NCI-H748 (cell line): ENCODE results near the gene OAS1.
"Not testable (repeated sequence)": the region's sequence is repeated elsewhere in the genome, so short reads cannot be mapped to it uniquely, and the experiment has no call there.

Experiments used
- DNase-seq: peaks from one replicate; lab custom pipeline; 2025; ENCODE audit not compliant: unreplicated experiment; lab: John Stamatoyannopoulos, UW

The OAS1 gene

DNA sequence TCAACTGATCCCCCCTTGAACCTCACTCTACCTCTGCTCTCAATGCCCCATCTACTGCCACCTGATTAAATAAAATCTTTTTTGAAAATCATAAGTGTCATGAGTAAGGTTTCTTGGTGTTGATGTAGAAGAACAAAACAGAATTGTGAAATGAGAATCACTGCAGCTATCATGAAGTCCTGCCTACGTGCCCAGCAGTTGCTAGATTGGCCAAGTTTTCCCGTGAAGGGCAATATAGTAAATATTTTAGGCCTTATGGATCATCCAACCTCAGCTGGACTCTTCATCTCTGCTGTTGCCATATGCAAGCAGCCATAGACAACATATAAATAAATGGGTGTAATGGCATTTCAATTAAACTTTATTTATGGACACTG, 26.4 kb downstream of the OAS1 start:
- no peak for DNase-seq

DNA sequence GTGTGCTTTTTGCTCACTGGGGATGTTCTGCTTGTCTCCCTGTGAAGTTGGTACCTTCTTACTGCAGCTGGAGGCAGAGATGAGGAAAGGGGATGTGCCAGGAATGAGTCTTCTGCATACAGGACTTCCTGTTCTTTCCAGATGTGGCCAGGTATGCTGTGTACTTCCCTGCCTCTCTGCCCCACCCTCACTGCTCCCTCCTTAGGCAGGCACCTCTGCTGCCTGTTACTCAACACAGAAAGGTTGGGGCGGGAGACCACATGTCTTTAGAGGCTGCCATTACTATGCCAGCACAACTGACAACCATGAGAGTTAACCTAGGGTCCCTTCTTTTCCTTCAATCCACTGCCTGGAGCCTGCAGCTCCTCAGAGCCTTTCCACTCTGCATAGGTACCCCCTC, 29.5 kb downstream of the OAS1 start:
- DNase-seq, result no peak

DNA sequence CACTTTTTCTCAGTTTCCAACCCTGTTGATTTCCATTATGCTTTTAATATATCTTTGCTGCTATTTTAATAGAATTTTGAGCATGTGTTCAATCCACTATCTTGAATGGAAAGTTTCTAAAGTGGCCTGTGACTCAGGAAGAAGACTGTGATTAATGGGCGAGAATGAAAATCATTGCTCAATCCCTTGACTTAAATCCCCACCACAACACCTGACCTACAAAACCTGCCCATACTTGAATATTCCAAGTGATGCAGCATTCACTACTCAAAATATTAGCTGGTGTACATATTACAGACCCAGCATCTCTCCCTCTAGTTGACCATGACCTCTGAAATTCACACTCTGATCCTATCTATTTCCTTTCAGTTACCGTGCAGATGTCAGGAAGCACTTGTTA, 30.2 kb downstream of the OAS1 start:
- no peak for DNase-seq

DNA sequence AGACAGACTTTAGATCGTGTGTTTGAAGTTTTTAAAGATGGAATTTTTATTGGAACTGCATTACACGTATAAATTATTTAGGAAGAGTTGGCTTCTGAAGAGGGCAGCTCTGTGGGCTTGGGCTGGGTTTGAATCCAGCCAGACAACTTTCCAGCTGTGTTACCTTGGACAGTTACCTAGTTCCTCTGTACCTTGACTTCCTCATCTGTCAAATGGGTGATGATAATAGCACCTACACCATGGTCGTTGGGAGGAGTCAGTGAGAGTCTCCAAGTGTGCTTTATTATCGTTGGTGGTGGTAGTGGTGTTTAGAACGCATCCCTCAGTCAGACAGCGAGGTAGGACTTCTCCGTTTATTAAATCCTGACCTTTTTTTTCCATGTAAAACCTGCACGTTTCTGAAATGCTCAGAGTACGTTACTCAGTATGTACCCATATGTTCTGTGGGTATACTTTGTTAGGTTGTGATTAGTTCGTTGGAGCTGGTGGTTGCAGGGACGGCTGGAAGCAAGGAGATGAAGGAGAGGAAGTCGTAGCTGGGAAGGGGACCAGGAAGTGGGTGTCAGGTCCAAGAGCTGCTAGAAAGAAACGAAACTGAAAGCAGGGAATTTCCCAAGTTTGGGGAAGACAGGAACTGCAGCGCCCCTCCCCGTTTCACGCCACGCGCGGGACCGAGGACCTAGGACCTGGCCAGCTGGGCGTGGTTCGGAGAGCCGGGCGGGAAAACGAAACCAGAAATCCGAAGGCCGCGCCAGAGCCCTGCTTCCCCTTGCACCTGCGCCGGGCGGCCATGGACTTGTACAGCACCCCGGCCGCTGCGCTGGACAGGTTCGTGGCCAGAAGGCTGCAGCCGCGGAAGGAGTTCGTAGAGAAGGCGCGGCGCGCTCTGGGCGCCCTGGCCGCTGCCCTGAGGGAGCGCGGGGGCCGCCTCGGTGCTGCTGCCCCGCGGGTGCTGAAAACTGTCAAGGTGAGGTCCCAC, 31.3 kb downstream of the OAS1 start, which contains the start of gene OAS3:
Gene OAS3 (plus strand): TSS at position 734 of the 979 bp plus-strand sequence. CDS start 57 bp downstream, at position 791.
- peak; percentile 79 for DNase-seq

DNA sequence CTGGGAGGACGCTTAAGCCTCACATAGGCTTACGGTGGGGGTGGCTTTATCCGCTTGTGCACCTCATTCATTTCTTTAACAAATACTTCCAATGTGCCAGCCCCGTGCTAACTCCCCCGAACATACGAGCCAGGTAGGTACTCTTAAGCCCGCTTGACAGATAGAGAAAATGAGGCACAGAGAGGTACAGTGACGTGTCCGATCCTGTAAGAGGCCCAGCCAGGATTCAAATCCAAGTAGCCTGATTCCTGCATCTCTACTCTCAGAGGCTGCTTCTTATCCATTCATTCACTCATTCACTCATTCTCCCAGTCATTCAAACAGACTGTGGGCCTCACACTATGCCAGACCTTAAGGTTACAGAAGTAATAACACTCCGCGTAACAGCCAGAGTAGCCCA, 32.0 kb downstream of the OAS1 start:
- peak; percentile 47 for DNase-seq

DNA sequence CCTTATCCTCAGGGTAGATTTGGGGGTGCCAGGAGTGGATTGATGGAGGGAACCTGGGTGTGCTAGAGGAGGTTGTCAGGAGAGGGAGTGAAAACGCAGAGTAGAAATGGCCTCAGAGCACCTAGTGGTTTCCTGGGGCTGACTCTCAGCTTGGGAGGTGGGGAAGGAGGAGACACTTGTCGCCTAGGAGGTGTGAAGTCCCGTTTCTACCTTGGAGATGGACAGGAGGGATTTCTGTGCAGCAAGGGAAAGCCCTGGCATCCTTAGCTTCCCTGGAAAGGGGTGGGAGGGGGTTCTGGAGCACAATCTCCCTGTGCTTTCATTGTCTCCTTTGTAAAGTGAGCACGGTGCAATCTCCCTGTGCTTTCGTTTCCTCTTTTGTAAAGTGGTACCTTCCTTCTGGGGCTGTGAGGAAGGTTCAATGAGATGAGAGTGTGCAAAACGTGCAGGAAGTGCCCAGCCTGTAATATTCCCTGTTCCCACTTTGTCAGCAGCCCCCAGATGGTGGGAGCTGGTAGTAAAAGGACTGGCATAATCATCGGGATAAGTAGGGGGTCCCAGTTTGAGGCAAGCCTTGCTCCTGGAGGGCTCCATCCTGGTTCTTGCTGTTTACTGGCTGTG, 33.1 kb downstream of the OAS1 start:
- DNase-seq, result no peak

DNA sequence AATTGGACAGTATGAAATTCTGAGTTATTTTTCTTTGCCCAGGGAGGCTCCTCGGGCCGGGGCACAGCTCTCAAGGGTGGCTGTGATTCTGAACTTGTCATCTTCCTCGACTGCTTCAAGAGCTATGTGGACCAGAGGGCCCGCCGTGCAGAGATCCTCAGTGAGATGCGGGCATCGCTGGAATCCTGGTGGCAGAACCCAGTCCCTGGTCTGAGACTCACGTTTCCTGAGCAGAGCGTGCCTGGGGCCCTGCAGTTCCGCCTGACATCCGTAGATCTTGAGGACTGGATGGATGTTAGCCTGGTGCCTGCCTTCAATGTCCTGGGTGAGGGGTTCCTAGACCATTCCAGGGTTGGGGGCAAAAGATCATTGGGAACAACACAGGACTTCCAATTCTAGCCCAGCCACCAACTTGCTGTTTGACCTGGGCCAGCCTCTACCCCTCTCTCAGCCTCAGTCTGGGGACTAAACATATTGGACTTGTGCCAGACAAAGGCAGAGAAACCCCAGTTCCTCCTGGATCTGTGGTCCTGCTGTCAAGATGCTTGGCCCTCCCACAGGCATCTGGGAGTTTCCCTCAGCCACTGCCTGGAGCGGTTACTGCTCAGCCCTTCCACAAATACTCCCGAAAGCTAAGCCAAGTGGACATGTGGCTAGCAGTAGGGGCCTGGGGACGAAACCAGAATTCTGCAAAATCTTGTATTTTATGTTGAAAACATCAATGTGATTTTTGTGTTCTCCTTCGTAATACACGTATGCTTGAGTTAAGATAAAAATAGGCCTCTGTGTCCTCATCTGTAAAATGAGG, 35.0 kb downstream of the OAS1 start:
- DNase-seq, result no peak

DNA sequence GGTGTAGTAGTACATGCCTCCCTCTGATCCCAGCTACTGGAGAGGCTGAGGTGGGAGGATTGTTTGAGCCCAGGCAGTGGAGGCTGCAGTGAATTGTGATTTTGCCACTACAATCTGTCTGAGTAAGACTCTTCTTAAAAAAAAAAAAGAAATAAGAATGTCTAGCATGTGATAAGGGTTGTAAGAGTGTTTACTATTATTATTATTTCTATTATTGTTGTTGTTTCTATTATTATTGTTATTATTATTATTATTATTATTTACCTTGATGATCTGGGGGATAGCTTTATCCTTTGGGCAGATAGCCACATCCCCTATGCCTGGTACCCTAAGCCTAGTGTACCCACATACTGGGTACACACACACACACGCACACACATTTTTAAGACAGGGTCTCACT, 35.8 kb downstream of the OAS1 start:
- no peak for DNase-seq

DNA sequence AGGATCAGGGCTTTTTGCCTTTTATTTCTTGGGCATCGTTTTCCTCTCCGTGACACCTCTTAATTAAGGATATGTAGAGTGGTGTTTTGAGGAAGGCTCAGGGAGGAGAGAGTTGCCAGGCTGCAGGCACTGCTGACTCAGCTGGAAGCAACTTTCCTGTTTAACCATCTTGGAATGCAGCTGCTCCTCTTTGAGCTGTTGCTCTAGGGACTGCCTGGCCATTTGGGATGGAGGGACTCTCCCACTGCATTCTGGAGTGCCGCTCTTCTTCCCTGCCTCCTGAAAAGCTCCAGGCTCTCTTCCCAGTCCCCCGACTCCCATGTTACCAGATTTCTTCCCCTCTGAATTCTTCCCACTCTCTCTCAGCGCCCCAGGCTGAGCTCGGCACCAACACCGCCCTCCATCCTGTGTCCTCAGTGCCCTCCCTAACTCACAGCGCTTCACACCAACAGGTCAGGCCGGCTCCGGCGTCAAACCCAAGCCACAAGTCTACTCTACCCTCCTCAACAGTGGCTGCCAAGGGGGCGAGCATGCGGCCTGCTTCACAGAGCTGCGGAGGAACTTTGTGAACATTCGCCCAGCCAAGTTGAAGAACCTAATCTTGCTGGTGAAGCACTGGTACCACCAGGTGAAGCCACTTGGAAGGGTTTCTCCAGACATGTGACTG, 37.4 kb downstream of the OAS1 start:
- no peak for DNase-seq

DNA sequence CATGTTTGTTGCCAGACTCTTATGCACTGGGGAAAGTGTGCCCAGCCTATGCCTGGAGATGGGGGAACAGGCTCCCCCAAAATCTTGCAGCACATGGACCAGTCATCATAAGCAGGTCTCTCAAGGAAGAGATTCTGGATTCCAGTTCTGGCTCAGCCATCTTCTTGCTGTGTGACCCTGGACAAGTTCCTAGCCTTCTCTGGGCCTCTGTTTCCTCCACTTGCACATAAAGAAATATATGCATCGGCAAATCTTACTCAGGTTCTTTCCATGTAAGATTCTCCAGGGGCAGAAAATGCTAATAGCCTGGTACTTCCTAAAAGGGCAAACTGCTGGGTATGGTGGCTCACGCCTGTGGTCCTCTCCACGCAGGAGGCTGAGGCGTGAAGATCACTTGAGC, 38.8 kb downstream of the OAS1 start:
- DNase-seq, result no peak

DNA sequence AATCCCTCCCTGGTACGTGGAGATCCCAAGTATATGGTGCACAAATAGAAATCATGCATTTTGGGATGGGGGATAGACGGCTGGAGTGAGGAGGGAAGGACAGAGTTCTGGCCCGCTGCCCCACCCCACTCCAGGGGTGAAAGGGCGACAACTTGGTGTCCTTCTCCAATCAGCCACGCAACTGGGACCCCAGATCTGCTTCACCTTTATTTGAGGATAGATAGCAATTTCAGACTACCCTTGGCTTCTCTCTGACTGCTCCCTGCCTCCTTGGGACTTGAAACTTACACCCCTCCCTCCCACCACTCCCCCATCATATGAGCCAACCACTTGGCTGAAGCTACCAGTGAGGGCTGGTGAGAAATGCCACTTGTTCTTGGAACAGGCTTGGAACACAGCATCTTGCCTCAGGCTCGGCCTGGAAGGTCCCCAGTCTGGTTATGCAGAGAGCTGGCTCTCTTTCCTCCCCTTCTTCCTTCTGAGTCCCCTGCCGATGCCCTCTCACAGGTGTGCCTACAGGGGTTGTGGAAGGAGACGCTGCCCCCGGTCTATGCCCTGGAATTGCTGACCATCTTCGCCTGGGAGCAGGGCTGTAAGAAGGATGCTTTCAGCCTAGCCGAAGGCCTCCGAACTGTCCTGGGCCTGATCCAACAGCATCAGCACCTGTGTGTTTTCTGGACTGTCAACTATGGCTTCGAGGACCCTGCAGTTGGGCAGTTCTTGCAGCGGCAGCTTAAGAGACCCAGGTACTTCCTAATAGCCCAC, 39.7 kb downstream of the OAS1 start:
- DNase-seq, result no peak

DNA sequence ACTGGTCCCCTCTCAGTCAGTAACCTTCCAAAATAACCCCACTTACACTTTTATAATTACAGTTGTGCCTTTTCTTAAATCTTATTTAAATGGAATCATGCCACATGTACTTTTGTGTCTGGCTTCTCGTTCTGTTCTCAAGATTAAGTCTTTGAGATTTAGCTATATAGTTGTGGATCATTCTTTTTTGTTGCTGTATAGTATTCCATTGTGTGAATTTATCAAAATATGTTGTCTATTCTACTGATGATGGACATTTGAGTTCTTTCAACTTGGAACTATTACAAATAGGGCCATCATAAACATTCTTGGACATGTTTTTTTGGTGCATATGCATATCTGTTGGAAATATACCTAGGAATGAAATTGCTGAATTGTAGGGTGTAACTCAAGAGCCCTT, 40.6 kb downstream of the OAS1 start:
- no peak for DNase-seq

DNA sequence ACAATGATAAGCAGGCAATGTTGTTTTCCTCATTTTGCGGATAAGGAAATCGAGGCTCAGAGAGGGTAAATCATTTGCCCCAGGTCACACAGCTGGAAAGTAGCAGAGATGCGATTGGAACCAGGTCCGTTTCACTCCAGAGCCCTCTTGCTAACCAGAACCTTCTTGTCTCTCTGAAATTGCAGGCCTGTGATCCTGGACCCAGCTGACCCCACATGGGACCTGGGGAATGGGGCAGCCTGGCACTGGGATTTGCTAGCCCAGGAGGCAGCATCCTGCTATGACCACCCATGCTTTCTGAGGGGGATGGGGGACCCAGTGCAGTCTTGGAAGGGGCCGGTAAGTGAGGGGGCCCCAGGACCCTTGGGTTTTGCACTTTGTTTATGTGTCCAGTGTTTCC, 41.0 kb downstream of the OAS1 start:
- no peak for DNase-seq

DNA sequence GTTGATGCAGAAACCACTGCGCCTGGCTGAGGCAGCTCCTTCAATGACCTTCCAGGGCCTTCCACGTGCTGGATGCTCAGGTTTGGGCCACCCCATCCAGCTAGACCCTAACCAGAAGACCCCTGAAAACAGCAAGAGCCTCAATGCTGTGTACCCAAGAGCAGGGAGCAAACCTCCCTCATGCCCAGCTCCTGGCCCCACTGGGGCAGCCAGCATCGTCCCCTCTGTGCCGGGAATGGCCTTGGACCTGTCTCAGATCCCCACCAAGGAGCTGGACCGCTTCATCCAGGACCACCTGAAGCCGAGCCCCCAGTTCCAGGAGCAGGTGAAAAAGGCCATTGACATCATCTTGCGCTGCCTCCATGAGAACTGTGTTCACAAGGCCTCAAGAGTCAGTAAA, 42.0 kb downstream of the OAS1 start:
- no peak for DNase-seq

DNA sequence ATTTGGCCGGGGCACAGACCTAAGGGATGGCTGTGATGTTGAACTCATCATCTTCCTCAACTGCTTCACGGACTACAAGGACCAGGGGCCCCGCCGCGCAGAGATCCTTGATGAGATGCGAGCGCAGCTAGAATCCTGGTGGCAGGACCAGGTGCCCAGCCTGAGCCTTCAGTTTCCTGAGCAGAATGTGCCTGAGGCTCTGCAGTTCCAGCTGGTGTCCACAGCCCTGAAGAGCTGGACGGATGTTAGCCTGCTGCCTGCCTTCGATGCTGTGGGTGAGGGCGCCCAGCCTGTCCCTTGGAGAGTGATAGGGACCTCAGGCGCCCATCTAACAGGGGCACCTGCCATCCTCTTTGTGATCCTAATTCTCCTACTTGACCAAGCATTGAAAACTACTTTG, 43.9 kb downstream of the OAS1 start:
- DNase-seq, result no peak

DNA sequence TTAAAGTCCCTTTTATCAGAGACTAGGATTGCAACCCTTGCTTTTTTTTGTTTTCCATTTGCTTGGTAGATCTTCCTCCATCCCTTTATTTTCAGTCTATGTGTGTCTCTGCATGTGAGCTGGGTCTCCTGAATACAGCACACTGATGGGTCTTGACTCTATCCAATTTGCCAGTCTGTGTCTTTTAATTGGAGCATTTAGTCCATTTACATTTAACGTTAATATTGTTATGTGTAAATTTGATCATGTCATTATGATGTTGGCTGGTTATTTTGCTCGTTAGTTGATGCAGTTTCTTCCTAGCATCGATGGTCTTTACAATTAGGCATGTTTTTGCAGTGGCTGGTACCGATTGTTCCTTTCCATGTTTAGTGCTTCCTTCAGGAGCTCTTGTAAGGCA, 50.4 kb downstream of the OAS1 start:
- not testable (repeated sequence) for DNase-seq

DNA sequence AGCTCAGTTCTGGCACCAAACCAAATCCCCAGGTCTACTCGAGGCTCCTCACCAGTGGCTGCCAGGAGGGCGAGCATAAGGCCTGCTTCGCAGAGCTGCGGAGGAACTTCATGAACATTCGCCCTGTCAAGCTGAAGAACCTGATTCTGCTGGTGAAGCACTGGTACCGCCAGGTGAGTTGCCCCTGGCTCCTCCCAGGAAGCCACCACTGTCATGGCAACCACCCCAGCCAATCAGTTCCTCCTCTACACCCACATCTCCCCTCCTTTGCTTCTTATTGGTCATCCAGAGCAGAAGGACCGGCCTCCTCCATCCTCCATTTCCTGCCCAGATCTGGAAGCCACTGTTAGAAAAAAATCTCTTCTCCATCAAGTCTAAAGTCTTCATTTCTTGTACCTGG, 54.3 kb downstream of the OAS1 start:
- DNase-seq, result no peak

DNA sequence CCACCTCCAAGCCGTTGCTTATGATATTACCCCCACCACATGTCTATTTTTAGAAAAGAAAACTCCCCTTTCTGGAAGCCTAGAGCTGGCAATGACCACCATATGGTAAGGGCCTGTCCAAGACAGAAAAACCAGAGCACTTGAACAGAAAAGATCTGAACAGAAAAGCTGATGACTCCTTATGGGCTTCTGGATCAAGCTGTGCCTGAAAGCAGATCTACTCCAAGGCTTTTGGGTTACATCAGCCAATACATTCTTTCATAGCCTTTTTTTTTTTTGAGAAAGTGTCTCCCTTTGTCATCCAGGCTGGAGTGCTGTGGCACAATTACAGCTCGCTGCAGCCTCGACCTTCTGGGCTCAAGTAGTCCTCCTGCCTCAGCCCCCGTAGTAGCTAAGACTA, 54.8 kb downstream of the OAS1 start:
- no peak for DNase-seq

DNA sequence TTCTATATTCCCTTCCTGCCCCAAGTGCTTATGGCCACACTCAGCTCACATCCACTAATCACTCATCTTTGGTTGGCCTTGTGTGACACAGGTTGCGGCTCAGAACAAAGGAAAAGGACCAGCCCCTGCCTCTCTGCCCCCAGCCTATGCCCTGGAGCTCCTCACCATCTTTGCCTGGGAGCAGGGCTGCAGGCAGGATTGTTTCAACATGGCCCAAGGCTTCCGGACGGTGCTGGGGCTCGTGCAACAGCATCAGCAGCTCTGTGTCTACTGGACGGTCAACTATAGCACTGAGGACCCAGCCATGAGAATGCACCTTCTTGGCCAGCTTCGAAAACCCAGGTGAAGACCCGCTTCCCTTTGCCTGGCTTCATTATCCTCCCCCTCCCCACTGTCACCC, 55.8 kb downstream of the OAS1 start:
- DNase-seq, result no peak

DNA sequence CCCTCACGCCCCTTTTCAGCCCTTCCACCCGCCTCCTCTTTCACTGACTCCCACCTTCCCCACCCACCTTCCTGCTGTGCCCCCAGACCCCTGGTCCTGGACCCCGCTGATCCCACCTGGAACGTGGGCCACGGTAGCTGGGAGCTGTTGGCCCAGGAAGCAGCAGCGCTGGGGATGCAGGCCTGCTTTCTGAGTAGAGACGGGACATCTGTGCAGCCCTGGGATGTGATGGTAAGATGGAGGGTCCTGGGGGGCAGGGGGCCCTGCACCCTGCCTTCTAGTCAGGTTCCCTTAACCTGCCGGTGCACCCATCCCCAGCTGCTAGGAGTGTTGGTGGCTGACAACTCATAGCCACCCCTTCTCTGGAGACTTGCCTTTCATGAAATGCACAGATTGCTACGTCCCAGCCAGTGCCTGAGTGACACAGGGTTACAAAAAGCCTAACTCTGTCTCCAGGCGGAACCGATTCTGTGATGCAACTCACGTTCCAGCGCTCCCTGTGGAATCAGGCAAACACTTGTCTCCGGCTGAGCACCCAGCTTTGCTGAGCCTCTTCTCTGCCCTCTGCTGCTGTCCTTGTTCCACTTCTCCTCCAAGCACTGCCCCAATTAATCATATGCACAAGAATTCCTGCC, 56.6 kb downstream of the OAS1 start:
- DNase-seq, result no peak
